ENCODE data around the gene FNDC10.
"Not testable (repeated sequence)": the region's sequence is repeated elsewhere in the genome, so short reads cannot be mapped to it uniquely, and the experiment has no call there.

The FNDC10 gene

GRCh38 chr1:1567891-1568291 is 32.0 kb downstream of the FNDC10 start:
- peak in 1 of 51 donors; percentile 7 for DNase-seq

GRCh38 chr1:1567152-1567875 is 32.6 kb downstream of the FNDC10 start:
- no peak for DNase-seq

- DNase-seq = no peak
These were observed 34.6 kb downstream of the FNDC10 start for GRCh38 chr1:1565340-1565739.

DNA sequence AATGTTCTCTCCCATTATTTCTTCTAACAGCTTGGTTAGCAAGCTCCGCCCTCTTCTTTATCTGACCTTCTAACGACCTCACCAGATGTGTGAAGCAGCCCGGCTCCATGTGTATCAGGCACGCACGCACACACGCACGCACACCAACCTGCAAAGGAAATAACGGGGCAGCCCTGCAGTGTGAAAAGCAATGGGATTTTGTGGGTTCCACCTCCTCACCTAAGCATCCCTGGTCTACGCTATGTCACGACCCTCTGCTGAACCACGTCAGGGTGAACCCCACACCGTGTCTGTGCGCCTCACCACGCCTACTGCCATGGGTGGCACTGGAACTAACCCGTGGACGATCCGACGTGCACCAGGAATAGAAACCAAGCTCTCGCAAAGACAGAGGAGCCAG is 35.7 kb downstream of the FNDC10 start:
- DNase-seq = no peak

DNA sequence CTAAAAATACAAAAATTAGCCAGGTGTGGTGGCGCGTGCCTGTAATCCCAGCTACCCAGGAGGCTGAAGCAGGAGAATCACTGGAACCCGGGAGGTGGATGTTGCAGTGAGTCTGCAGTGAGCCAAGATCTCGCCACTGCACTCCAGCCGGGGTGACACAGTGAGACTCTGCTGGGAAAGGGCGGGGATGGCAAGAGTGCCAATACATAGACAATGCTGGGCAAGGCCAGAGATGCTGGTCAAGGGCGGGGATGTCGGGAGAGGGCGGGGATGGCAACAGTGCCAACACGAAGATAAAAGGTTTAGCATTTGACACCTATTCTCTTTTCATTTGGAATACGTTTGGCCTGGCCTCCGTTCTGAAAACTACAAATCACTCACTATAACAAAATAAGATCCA is 36.2 kb downstream of the FNDC10 start:
- no peak for DNase-seq

DNA sequence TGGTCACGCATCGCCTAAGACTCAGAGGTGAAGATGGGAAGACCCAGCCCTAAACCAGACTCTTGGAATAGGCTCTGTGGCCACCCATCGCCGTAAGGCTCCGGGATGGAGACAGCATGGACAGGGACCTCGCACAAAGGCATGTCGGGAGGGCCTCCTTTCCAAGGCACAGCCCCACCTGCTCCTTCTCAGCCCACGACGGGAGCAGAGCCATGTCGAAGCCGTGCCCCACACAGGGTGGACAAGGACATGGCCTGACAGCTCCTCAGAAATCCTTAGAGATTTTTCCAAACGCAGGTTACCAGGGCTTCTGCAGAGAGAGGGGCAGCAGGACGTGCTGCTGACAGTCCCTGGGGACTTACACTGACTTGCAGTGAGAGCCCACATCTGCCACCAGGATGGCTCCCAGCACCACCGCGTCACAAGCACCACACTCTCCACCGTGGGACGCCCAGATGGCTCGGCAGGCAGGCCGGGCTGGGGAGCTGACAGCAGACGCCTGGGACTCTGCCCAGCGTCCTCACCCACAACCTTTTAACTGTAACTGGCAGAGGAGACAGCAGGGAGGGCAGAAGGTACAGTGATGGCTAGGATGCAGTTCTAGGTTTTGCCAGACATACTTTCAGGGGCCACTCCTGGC is 37.3 kb downstream of the FNDC10 start:
- DNase-seq = no peak

DNA sequence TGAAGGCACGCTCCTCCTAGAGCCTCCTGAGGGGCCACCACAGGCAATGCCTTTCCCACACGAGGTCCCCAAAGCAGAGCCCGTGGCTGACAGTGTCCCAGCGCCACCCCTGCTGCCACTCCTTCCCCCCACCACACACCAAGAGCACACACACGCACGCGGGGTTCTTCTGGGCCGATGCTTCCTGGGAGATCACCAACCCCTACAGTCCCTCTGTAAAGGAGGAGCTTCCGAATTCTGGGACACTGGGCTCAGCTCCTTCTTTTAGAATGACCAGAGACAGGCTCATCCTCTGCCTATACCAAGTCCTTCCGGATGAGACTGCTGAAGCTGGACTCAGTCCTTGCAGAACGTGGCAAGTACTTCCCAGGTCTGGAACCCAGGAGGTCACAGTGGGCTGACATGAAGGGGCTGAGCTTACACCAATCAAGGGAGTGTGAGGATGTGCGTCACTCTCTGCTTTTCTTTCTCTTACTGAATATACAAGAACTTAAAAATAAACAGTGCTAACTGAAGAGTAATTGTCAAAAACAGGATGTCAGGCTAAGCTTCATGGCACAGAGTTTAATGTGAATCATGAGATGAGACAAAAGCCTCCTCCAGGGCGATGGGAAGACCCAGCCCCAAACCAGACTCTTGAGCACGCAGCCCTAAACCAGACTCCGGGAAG is 38.0 kb downstream of the FNDC10 start:
- DNase-seq = no peak

DNA sequence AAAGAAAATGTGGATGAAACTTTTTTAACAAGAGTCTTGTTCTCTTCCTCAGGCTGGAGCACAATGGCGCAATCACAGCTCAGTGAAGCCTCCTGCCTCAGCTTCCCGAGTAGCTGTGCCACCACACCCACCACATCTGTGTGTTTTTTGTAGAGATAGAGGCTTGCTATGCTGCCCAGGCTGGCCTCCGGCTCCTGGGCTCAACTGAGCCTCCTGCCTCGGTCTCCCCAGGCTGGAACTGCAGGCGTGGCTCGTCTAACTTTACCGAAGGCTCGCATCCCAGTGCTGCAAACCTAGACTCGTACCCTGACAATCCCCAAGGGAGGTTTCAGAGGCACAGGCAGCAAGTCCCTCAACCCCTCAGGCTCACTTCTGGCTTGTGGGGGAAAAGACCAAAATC is 39.8 kb downstream of the FNDC10 start:
- DNase-seq = no peak

- no peak for DNase-seq
These were observed 40.9 kb downstream of the FNDC10 start for GRCh38 chr1:1559066-1559465.

DNA sequence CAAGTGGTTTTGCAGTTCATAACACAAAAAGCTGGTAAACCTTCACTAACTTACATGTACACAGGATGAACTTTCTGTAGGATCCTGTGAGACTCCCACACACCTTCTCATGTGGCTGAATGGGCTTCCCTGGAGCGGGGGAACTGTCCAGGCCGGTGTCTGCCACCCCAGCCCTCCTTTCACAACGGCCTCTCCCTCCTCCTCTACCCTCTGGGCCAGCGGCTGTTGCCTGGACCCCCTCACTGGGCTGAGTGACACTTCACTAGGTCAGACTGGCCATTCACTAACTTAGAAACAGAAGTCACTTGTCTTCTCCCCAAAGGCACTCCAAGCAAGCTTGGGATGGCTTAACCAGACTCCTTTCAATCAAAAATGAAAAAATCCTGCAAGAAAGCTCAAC is 41.3 kb downstream of the FNDC10 start:
- no peak for DNase-seq

GRCh38 chr1:1557688-1558087 is 42.2 kb downstream of the FNDC10 start:
- not testable (repeated sequence) for DNase-seq

GRCh38 chr1:1556961-1557360 is 43.0 kb downstream of the FNDC10 start:
- DNase-seq = not testable (repeated sequence)

DNA sequence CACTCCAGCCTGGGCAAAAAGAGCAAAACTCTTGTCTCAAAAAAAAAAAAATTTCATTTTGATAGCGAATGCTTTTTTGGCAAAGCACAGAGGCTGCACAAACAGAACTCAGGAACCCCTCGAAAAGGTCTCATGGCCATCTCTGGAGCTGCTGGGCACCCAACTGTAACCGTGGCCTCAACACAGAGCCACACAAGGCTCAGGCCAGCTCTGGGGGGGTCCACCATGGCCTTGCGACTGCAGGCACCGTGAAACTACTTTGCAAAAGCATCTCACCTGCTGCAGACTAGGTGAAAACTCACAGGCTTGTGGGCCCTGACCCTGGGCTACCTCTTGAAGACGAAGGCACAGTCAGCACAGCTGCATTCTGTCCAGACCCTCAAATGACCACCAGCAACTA is 43.4 kb downstream of the FNDC10 start:
- DNase-seq = no peak

DNA sequence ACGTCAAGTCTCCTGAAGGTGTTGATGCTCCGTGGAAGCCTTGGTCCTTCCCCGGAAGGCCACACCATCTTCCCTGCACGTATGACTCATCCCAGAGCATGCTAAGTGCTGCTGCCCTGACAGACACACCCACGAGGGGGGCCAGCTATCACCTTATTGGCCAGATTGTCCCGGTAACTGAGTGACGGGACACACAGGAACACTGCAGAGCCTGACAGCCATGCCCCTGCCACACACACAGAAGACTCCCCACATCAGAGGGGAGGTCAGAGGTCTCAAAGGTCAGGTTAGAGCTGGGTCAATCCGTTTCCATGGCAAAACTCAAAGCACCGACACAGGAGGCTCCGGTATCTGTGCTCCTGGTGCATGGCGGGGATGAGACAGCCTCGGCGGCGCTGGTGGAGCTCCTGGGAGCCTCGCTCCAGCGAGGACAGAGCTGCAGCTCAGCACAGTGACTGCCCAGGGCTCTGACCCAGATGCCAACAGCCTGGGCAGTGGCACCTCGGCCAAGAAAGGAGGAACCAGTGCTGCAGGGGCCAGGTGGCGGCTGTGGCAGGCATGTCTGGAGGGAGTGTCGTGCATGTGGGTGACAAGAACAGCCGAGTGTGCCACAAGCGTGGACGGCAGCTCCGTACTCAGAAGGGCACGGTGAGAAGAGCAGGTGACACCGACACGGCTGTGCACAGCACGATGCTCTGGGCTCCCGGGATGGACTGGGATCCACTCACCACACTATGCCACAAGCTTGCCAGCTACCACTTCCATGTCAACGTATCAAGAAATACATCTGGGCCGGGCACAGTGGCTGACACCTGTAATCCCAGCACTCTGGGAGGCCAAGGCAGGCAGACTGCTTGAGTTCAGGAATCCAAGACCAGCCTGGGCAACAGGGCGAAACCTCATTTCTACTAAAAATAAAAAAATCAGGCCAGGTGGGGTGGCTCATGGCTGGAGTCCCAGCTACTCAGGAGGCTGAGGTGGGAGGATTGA is 44.7 kb downstream of the FNDC10 start:
- peak in 6 of 51 donors; percentile 13 to 45 (median 30) for DNase-seq

DNA sequence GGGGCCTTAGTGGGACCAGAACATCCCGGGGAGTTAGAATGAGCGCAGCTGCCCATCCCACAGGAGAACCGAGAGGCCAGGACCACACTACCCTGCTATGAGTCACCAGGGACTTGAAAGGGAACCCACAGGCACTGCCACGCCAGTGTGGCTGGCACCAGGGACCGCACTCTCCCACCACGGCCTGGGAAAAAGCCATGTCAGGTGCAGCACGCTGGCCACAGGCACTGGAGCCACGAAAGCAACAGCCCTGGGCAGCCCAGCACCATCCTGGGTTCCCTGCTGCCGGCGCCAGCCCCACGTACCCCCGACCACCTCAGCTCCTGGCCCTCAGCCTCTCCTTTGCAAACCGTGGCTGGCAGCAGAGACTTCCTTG is 45.4 kb downstream of the FNDC10 start:
- DNase-seq = no peak

GRCh38 chr1:1553821-1554494 is 46.0 kb downstream of the FNDC10 start:
- DNase-seq = no peak

- no peak for DNase-seq
These were observed 47.7 kb downstream of the FNDC10 start for GRCh38 chr1:1552263-1552639.

DNA sequence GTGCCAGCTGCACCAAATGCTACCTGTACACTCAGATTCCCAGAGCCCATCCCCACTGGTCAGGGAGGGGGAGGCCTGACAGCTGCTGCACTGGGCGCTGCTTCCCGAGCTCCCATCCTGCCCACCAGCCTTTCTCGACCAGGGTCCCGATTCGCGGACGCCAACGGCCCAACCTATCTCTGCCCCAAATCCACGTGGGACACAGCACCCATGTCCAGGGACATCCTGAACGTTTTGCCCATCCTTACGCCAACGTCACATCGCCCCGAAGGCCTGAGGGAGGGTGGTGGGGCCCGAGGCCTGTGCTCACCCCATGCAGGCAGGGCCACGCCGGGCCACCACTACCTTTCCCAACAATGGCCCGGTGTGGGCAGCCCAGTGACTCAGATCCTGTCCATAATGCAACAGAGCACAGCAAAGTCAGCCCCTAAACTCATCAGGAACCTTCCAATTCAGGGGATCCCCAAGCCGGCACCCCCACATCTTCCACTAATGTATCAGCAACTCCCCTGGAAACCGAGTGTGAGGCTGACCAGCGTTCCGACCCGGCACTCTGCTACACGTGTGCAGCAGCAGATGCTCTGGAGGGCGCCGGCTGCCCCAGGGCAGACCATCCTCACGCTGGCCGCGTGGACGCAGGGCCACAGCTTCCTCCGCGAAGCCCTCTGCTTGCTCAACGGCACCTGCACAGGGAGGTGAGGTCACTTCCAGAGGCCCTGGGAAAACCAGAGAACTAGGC is 48.2 kb downstream of the FNDC10 start:
- no peak for DNase-seq

- peak in 8 of 51 donors; percentile 14 to 37 (median 22) for DNase-seq
These were observed 49.1 kb downstream of the FNDC10 start for GRCh38 chr1:1550591-1551432.
